SK-N-SH (cell line): Measurements from ENCODE around the gene ZCCHC7.

Source experiments
- CTCF ChIP-seq: fragments of 200-600 bp; sonication (generic); IDR thresholded peaks from 2 replicates; pipeline ENCODE4 v1.6.1; 2017; ENCODE audit warnings: antibody characterized with exemption, mild to moderate bottlenecking, moderate library complexity
- EZH2phosphoT487 ChIP-seq: fragments of 200-600 bp; sonication (generic); IDR thresholded peaks from 2 replicates; pipeline ENCODE4 v1.6.1; 2017; ENCODE audit warnings: low read depth, mixed run types, mild to moderate bottlenecking, antibody characterized with exemption, moderate library complexity, borderline replicate concordance
- GATA2 ChIP-seq: sonication (generic); formaldehyde crosslinking; IDR thresholded peaks from 2 replicates; pipeline ENCODE4 v1.5.0; 2020; ENCODE audit warnings: mild to moderate bottlenecking, missing genetic modification reagents
- JUND ChIP-seq: IDR thresholded peaks from 2 replicates; pipeline ENCODE4 v1.4.0; 2012
- POLR2AphosphoS5 ChIP-seq: IDR thresholded peaks from 2 replicates; pipeline ENCODE4 v1.6.1; 2012; ENCODE audit warnings: low read depth, low read length
- TCF12 ChIP-seq: IDR thresholded peaks from 2 replicates; pipeline ENCODE4 v1.4.0; 2012

DNA sequence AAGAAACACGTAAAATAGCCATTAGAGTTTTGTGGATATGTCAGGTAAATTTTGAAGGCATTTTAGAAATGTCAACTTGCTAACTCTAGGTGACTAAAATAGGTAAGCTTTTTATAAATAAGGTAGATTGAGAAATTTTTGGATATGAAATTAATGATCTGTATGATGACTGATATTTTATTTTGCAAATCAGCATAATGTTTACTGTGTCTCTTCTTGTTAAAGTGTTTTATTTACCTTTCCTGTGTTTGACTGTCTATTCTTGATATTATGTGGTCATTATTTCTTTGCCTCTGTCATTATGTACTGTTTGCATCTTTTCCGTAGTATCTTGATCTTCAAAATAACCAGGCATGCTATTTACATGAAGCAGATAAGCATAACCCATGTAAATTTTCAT, 58.4 kb downstream of the ZCCHC7 start:
- TF ChIP-seq GATA2 (CRISPR knock-in tag) (no peak), CTCF (no peak), TCF12 (no peak), EZH2phosphoT487 (no peak), POLR2AphosphoS5 (no peak), JUND (no peak)
